ENCODE measurements around the gene PUSL1. TPM values are rescaled to one million over a fixed set of nuclear protein-coding genes. Genes with fewer than 3 reads are reported as not detected.

PUSL1 gene
- total and polyA plus RNA-seq, 2 donors from 2014 or later = 12.6 to 13.9 TPM

DNA sequence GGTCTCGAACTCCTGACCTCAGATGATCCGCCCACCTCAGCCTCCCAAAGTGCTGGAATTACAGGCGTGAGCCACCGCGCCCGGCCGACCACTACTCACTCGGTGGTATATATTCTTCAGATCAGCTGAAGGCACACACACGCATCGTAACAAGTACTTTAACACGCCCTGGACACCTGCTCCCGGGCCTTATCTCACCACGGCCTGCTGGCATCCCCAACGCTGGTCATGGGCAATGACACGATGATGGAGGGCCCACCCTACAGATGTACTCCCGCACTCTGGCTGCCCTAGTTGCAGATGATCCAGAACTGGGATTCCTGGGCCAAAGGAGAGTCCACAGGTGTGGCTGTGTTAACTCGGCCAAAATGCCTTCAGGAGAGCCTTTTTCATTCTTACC is 46.3 kb upstream of the PUSL1 start:
- DNase-seq (peak in 1 of 5 donors; percentile 40), FAIRE-seq (no peak)
- Histone ChIP-seq H3K9me3 (ENCODE audit: control insufficient read depth in 2 of 3, insufficient read depth in 1 of 3, low read length in 3 of 3) (no peaks in the 10 kb centered on the region), H3K9ac (ENCODE audit: low read length in 3 of 3) (no peak overlapping the region), H3K4me1 (ENCODE audit: control insufficient read depth in 2 of 3, insufficient read depth in 2 of 3, low read depth in 1 of 3, low read length in 3 of 3) (peaks cover 0 to 8% (median 5%) of the 10 kb centered on the region in 3 donors), H3K27me3 (ENCODE audit: control insufficient read depth, insufficient read depth, low read length) (no peaks in the 10 kb centered on the region), H3K36me3 (ENCODE audit: control insufficient read depth in 2 of 3, insufficient read depth in 3 of 3, low read length in 3 of 3) (peaks cover 5 to 26% (median 18%) of the 10 kb centered on the region in 3 donors), H3K4me3 (ENCODE audit: low read length in 3 of 3) (no peak overlapping the region), H3K27ac (ENCODE audit: low read depth in 2 of 2, low read length in 2 of 2) (no peak overlapping the region)
- intact Hi-C loops (cut with DNase I) = no loop called here
- TF ChIP-seq, protein P1, sequence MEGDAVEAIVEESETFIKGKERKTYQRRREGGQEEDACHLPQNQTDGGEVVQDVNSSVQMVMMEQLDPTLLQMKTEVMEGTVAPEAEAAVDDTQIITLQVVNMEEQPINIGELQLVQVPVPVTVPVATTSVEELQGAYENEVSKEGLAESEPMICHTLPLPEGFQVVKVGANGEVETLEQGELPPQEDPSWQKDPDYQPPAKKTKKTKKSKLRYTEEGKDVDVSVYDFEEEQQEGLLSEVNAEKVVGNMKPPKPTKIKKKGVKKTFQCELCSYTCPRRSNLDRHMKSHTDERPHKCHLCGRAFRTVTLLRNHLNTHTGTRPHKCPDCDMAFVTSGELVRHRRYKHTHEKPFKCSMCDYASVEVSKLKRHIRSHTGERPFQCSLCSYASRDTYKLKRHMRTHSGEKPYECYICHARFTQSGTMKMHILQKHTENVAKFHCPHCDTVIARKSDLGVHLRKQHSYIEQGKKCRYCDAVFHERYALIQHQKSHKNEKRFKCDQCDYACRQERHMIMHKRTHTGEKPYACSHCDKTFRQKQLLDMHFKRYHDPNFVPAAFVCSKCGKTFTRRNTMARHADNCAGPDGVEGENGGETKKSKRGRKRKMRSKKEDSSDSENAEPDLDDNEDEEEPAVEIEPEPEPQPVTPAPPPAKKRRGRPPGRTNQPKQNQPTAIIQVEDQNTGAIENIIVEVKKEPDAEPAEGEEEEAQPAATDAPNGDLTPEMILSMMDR (IDR thresholded peaks at IDR 0.05; ENCODE audit: borderline replicate concordance, extremely low read depth, insufficient read depth) = no peak

DNA sequence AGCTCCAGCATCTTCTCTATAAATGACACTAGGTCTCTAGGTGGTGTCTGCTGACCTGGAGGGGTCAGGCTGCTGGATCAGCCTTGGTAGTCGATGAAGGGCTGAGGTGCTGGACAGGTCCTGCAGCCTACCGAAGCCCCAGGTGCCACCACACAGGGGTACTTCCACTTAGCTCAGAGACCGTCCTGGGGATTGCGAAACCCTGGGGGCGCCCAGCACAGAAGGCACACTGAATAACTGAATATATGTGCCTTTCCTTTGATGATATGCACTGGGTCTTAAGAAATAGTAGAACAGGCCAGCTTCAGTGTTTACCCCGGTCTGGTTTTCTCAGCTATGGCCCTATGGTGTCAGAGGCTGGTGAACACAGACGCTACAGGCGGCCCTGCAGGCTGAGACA is 45.6 kb upstream of the PUSL1 start:
- FAIRE-seq (no peak), DNase-seq (no peak)
- TF ChIP-seq, protein P1 (IDR thresholded peaks at IDR 0.05; ENCODE audit: borderline replicate concordance, extremely low read depth, insufficient read depth) = no peak
- Histone ChIP-seq H3K27ac (ENCODE audit: low read depth in 2 of 2, low read length in 2 of 2) (no peak overlapping the region), H3K9me3 (ENCODE audit: control insufficient read depth in 2 of 3, insufficient read depth in 1 of 3, low read length in 3 of 3) (no peaks in the 10 kb centered on the region), H3K27me3 (ENCODE audit: control insufficient read depth, insufficient read depth, low read length) (no peaks in the 10 kb centered on the region), H3K4me3 (ENCODE audit: low read length in 3 of 3) (no peak overlapping the region), H3K36me3 (ENCODE audit: control insufficient read depth in 2 of 3, insufficient read depth in 3 of 3, low read length in 3 of 3) (peaks cover 5 to 26% (median 18%) of the 10 kb centered on the region in 3 donors), H3K9ac (ENCODE audit: low read length in 3 of 3) (no peak overlapping the region), H3K4me1 (ENCODE audit: control insufficient read depth in 2 of 3, insufficient read depth in 2 of 3, low read depth in 1 of 3, low read length in 3 of 3) (peaks cover 0 to 8% (median 5%) of the 10 kb centered on the region in 3 donors)
- intact Hi-C loops (cut with DNase I) = no loop called here

DNA sequence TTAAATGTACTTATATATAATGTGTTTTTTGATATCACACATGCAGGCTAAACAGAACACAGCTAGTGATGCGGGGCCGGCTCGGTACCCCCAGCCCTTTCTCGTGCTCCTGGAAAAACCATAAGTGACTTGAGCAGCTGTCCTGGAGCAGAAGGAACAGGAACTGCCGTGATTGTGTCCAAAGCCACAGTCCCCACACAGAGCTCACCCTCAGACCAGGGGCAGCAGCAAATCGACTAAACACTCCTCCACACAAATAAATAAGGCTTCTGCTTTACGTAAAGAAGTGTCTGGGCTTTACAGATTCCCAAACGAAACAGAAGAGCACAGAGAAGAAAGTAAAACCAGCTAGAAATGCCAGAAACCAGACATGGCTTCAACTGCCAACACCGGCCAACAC is 44.4 kb upstream of the PUSL1 start:
- no peak overlapping the region for H3K27ac ChIP-seq (ENCODE audit: low read depth in 2 of 2, low read length in 2 of 2)
- no peak overlapping the region for H3K4me3 ChIP-seq (ENCODE audit: low read length in 3 of 3)
- FAIRE-seq (no peak), DNase-seq (peak in 1 of 5 donors; percentile 35)
- H3K36me3 ChIP-seq (ENCODE audit: control insufficient read depth in 2 of 3, insufficient read depth in 3 of 3, low read length in 3 of 3) = peaks cover 3 to 23% (median 17%) of the 10 kb centered on the region in 3 donors
- H3K27me3 ChIP-seq (ENCODE audit: control insufficient read depth, insufficient read depth, low read length) = no peaks in the 10 kb centered on the region
- intact Hi-C loops (cut with DNase I) = no loop called here
- no peaks in the 10 kb centered on the region for H3K9me3 ChIP-seq (ENCODE audit: control insufficient read depth in 2 of 3, insufficient read depth in 1 of 3, low read length in 3 of 3)
- peaks cover 0 to 5% (median 5%) of the 10 kb centered on the region in 3 donors for H3K4me1 ChIP-seq (ENCODE audit: control insufficient read depth in 2 of 3, insufficient read depth in 2 of 3, low read depth in 1 of 3, low read length in 3 of 3)
- TF ChIP-seq, protein P1 (IDR thresholded peaks at IDR 0.05; ENCODE audit: borderline replicate concordance, extremely low read depth, insufficient read depth) = no peak
- no peak overlapping the region for H3K9ac ChIP-seq (ENCODE audit: low read length in 3 of 3)

DNA sequence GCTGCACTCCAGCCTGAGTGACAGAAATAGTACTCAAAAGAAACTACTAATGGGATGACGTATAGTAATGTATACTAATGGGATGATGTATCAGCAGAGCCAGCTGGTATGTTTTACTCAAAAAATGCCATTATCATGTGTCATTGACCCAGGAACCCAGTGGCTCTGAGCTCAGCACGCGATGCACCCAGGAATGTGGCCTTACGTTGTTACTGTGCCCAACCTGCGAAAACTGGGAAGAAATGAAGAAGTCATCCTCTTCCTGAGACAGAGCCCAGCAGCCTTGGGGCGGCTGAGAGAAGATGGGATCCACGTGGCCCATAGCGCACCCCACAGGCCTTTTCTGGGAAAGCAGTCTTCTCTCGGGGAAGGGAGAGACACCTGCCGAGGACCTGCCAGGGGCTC is 43.5 kb upstream of the PUSL1 start:
- H3K36me3 ChIP-seq (ENCODE audit: control insufficient read depth in 2 of 3, insufficient read depth in 3 of 3, low read length in 3 of 3) = peaks cover 2 to 19% (median 14%) of the 10 kb centered on the region in 3 donors

More for the DNA sequence above, 43.5 kb upstream of the PUSL1 start:
- H3K4me3 ChIP-seq (ENCODE audit: low read length in 3 of 3) = no peak overlapping the region
- intact Hi-C loops (cut with DNase I) = no loop called here
- H3K27ac ChIP-seq (ENCODE audit: low read depth in 2 of 2, low read length in 2 of 2) = peak overlapping the region in 1 of 2 donors; percentile 48
- DNase-seq (peak in 1 of 5 donors; percentile 39), FAIRE-seq (no peak)
- H3K9ac ChIP-seq (ENCODE audit: low read length in 3 of 3) = no peak overlapping the region
- H3K9me3 ChIP-seq (ENCODE audit: control insufficient read depth in 2 of 3, insufficient read depth in 1 of 3, low read length in 3 of 3) = no peaks in the 10 kb centered on the region
- H3K4me1 ChIP-seq (ENCODE audit: control insufficient read depth in 2 of 3, insufficient read depth in 2 of 3, low read depth in 1 of 3, low read length in 3 of 3) = peaks cover 0 to 5% (median 5%) of the 10 kb centered on the region in 3 donors
- TF ChIP-seq, protein P1 (IDR thresholded peaks at IDR 0.05; ENCODE audit: borderline replicate concordance, extremely low read depth, insufficient read depth) = no peak
- H3K27me3 ChIP-seq (ENCODE audit: control insufficient read depth, insufficient read depth, low read length) = no peaks in the 10 kb centered on the region

Measured in kidney (tissue), 14 donors.